ENCODE data around the gene RNF168. TPM values are rescaled to one million over a fixed set of nuclear protein-coding genes. Genes with fewer than 3 reads are reported as not detected.
"Not testable (repeated sequence)": the region's sequence is repeated elsewhere in the genome, so short reads cannot be mapped to it uniquely, and the experiment has no call there.

RNF168 gene, protein sequence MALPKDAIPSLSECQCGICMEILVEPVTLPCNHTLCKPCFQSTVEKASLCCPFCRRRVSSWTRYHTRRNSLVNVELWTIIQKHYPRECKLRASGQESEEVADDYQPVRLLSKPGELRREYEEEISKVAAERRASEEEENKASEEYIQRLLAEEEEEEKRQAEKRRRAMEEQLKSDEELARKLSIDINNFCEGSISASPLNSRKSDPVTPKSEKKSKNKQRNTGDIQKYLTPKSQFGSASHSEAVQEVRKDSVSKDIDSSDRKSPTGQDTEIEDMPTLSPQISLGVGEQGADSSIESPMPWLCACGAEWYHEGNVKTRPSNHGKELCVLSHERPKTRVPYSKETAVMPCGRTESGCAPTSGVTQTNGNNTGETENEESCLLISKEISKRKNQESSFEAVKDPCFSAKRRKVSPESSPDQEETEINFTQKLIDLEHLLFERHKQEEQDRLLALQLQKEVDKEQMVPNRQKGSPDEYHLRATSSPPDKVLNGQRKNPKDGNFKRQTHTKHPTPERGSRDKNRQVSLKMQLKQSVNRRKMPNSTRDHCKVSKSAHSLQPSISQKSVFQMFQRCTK
- total RNA-seq, result 10 to 100 TPM; 22.1 to 23.9 TPM
- long read RNA-seq, full-length matches to known transcripts, result 1 of 9 reads
- long read RNA-seq, partial matches to known transcripts, result 4 of 9 reads
- long read RNA-seq, other reads (novel, unspliced or antisense), result 4 of 9 reads

DNA sequence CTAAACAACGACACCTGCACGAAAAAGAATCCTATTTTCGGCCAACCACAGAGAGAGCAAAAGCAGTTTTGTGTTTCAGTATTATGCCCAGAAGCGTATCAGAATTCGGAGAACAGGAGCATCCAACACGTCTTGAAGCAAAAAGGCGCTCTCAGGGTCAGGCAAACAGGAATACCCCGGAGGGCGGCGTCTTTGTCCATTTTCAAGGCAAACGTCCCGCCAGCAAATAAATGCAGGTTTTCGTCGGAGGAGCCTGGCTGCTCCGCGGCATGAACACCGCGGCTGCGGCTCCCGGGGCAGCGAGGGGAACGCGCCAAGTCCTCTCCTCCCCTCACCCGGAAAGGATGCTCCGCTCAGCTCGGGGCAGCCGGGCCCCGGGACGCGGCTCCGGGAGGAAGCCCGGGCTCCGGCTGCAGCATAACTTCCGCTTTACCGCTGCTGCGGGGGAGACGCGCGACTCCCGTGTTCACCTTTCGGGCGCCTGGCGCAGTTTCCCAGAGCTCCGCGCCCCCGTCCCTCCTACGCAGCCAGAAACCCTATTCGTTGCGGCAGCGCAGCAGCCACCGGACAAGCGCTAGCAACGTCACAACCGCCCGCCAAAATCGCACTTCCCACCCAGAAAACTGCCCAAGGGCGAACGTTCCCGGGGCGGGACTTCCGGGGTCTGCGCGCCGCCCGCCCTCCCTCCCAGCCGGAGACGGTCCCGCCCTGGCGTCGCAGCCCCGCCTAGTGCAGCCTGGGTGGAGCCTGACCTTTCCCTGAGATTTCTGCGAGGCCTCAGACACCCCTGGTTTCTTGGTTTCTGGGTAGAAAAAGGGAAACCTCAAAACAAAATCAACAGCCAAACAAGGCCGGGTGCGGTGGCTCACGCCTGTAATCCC is at the start of gene RNF168:
RNF168 (minus strand) TSS at position 573 of the 881 bp plus-strand sequence. CDS start 595 bp downstream, outside the sequence.
- DNase-seq (peak; percentile 97), ATAC-seq (peak; percentile 83)
- intact Hi-C loops (cut with DNase I, micrococcal nuclease), result no loop called here

DNA sequence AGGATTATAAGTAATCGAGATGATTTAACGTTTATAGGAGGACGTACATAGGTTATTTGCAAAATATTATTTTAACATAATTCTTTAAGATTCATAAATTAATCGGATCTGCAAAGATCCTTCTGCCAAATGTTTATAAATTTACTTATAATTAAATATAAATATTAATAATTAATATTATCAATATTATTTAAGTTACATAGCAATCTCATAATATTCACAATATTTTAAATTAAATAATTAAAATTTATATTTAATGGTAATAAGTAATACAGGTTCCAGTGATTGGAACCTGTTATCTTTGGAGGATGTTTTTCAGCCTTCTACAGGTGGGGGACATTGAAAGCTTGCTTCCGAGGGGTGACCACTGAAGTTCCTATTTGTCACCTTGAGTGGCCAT is 48.7 kb upstream of the RNF168 start:
- intact Hi-C loops (cut with DNase I, micrococcal nuclease), result no loop called here
- ATAC-seq, result no peak

DNA sequence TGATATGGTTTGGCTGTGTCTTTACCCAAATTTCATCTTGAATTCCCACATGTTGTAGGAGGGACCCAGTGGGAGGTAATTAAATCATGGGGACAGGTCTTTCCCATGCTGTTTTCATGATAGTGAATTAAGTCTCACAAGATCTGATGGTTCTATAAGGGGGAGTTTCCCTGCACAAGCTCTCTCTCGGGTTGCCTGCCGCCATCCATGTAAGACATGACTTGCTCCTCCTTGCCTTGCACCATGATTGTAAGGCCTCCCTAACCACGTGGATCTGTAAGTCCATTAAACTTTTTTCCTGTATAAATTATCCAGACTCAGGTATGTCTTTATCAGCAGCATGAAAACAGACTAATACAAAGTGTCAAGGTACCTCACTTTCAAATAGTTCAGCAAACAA is 46.6 kb upstream of the RNF168 start:
- ATAC-seq; intact Hi-C loops (cut with DNase I, micrococcal nuclease); DNase-seq: not testable (repeated sequence)

More for the DNA sequence above, 48.7 kb upstream of the RNF168 start:
- DNase-seq, result no peak

DNA sequence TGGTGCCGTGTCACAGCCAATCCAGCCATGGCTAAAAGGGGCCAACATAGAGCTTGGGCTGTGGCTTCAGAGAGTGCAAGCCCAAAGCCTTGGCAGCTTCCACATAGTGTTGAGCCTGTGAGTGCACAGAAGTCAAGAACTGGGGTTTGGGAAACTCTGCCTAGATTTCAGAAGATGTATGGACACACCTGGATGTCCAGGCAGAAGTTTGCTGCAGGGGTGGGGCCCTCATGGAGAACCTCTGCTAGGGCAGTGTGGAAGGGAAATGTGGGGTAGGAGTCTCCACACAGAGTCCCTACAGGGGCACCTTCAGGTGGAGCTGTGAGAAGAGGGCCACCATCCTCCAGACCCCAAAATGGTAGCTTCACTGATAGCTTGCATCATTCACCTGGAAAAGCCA is 45.7 kb upstream of the RNF168 start:
- intact Hi-C loops (cut with DNase I, micrococcal nuclease); ATAC-seq; DNase-seq: not testable (repeated sequence)

DNA sequence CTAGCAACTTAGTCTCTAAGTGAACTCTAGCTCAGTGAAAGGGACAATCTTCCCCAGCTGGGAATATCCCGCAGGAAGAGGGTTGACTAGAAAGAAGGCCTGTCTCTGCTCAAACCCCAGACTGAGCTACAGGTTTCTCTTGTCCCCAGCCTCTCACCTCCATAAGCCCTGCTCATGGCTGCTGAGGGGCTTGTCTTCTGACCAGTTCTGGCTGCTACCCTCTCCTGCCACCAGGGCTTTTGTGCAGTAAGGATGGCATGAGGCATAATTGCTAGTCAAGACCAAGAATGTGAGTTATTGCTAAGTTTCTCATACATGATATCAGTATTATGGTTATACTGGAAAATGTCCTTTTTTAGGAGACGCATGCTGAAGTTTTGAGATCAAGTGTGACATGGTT is 43.5 kb upstream of the RNF168 start:
- no peak for ATAC-seq
- intact Hi-C loops (cut with DNase I, micrococcal nuclease), result no loop called here
- DNase-seq, result no peak

DNA sequence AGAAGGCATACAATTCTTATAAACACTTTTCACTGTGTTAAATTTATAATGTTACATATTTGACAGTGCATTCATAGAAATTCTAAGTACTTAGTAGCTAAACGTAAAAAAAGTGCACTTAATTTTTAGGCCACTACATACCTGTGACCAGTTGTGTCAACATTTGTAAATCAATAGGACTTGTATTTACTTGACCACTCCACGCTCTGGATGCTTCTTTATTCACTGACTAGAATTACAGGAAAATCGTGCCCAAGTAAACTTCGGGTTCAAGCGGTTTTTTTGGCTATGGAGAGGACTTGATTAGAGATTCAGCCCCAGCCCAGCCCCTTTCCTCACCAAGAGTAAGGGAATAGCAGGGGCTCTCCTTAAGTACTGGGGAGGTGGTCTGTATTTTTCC is 43.0 kb upstream of the RNF168 start:
- ATAC-seq (no peak), DNase-seq (no peak)
- intact Hi-C loops (cut with DNase I, micrococcal nuclease), result no loop called here

DNA sequence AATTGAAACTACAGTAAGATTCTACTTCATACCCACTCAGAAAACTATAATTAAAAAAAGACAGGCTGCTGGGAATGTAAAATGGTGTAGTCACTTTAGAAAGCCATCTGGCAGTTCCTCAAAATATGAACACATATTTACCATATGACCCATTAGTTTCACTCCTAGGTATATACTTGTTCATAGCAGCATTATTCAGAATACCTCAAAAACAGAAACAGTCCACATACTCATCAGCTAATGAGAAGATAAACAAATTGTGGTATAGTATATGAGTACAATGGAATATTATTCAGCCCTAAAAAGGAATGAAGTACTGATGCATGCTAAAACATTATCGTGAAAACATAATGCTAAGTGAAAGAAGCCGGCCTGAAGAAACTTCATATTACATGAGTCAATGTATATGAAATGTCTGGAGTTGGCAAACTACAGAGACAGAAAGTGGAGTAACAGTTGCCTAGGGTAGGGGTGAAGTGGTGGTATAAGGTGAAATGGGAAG is 41.0 kb upstream of the RNF168 start:
- ATAC-seq (no peak), DNase-seq (no peak)
- intact Hi-C loops (cut with DNase I, micrococcal nuclease), result no loop called here

DNA sequence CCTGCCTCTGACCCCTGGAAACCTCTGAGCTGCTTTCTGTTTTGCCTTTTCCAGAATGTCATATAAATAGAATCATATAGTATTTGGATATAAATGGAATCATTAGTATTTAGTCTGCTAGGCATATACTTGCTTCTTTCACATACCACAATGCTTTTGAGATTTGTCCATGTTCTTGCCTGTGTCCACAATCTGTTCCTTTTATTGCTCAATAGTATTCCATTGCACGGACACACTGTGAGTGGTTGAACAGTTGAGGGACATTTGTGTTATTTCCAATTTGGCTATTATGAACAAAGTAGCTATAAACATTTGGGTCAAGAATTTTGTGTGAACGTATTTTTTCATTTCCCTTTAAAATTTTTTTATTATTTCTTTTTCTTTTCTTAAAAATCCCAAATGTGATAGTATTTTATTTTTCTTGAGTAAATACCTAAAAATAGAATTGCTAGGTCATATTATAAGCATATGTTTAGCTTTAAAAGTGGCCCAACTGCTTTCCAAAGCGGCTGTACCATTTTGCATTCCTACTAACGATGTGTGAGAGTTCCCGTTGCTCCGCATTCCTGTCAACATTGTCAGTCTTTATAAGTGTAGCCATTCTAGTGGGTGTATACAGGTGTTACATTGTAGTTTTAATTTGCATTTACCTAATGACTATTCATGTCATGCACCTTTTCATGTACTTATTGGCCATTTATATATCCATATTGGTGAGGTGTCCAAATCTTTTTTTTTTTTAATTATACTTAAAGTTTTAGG is 38.3 kb upstream of the RNF168 start:
- ATAC-seq (no peak), DNase-seq (no peak)
- intact Hi-C loops (cut with DNase I, micrococcal nuclease), result no loop called here

DNA sequence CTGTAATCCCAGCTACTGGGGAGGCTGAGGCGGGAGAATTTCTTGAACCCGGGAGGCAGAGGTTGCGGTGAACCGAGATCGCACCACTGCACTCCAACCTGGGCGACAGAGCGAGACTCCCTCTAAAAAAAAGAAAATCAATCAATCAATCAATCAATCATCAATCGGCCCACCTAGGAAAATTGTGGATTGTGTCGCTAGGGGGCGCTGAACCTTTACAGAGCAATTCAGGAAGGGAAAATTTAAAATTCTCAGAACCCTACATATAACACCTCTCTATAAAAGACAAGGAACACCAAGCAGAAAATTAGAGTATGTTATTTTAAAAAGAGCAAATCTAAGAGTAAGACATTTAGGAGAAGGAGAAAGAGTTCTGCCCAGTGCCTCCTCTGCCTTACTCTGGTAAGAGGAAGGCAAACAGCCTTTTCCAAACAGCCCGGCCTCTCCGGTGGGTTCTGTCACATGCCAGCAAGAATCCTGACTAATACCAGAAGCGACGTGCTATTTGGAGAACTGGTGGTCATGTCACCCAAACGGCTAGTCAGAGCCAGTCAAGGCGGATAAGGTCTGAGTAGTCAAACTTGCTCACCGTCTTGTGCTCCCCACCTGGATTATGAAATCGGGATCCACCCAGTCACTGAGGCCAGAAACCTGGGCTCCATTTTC is 33.9 kb upstream of the RNF168 start:
- intact Hi-C loops (cut with DNase I, micrococcal nuclease), result no loop called here
- no peak for ATAC-seq
- DNase-seq, result peak in 1 of 2 donors; percentile 61

DNA sequence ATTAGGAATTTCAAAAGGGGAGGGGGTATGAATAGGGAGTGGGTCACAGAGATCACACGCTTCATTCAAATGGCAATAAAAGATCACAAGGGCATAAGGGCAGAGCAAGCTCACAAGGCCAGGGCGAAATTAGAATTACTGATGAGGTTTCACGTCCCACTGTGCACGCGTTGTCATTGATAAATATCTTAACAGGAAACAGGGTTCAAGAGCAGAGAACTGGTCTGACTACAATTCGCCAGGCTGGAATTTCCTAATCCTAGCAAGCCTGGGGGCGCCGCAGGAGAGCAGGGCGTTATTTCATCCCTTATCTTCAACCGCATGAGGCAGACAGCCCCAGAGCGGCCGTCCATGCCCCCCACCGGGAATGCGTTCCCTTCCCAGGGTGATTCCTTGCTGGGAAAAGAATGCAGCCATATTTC is 29.7 kb upstream of the RNF168 start:
- no peak for DNase-seq
- intact Hi-C loops (cut with DNase I, micrococcal nuclease), result no loop called here
- ATAC-seq, result no peak

DNA sequence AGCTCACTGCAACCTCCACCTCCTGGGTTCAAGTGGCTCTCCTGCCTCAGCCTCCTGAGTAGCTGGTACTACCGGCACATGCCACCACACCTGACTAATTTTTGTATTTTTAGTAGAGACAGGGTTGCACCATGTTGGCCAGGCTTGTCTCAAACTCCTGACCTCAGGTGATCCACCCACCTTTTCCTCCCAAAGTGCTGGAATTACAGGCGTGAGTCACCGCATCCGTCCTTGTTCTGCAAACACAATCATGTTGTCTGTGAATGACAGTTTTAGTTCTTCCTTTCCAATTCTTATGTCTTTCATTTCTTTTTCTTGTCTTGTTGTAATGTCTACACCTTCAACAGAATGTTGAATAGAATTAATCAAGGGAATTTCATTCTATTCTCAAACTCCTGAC is 27.9 kb upstream of the RNF168 start:
- no peak for DNase-seq
- no peak for ATAC-seq
- intact Hi-C loops (cut with DNase I, micrococcal nuclease), result no loop called here

DNA sequence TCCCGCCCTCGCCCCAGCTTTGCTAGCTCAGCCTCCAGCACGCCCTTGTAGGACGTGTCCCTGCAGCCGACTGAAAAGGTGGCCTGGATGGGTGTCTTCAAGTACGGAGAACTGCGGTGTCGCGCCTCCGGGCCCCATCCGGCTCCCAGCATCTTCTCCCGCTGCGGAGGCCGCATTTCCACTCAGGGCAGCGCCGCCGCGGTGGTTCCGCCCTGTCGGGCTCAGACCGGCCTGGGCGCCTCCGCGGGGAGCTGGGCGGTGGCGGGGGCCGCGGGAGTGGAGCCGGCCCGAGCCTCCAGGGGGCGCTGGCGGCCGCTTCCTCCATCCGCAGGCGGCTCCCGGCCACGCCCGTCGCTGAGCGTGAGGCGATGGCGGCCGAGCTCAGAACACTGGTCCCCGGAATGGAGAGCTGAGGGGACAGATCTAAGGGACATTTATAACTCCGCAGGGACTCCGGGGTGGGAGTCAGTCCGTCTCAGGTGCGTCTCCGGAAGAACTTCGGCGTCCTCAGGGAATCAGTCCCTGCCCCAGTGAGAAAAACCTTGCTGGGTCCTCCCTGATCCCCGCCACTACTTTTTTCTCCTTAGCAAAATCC is 25.2 kb upstream of the RNF168 start:
- DNase-seq, result peak; percentile 65 to 78
- intact Hi-C loops (cut with DNase I, micrococcal nuclease), result no loop called here
- ATAC-seq, result peak; percentile 97

DNA sequence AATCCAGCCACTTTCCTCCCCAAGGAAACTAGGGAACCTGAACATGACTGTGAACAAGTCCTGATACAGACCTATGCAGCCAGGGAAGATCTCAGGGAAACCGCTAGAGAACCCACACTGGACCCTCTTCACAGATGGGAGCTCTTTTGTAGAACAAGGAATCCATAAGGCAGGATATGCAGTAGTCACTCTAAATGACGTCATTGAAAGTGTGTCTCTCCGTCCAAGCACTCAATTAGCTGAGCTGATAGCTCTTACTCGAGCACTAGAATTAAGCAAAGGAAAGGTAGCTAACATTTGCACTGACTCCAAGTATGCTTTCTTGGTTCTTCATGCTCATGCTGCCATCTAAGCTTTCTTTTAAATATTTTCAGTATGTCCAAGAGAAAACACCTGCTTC is 21.6 kb upstream of the RNF168 start:
- intact Hi-C loops (cut with DNase I, micrococcal nuclease), result no loop called here
- no peak for ATAC-seq
- DNase-seq, result no peak

DNA sequence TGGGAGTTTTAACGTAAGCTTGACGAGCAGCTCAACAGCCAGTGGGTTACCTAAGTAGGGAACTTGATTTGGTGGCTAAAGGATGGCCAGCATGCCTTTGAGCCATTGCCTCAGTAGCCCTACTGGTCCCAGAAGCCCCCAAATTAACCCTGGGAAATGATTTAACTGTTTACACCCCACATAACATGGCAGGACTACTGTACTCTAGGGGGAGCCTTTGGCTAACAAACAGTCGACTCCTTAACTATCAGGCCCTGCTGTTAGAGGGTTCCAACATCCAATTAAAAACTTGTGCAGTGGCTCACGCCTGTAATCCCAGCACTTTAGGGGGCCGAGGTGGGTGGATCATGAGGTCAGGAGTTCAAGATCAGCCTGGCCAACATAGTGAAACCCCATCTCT is 21.0 kb upstream of the RNF168 start:
- no peak for DNase-seq
- intact Hi-C loops (cut with DNase I, micrococcal nuclease), result loop anchor here in 1 of 2 donors (5.0 kb wide), 1 partner anchor 272 kb away; no protein-coding TSS in a partner anchor
- no peak for ATAC-seq

DNA sequence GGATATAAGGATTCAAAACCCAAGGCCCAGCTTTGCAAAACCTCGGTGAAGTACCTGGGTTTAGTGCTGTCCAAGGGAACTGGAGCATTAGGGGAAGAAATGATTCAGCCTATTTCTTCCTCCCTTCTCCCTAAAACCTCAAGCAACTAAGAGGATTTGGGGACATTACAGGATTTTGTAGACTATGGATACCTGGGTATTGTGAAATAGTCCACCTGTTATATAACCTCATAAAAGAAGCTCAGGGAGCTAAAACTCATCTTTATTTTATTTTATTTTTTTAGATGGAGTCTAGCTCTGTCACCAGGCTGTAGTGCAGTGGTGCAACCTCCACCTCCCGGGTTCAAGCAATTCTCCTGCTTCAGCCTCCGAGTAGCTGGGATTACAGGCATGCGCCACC is 20.3 kb upstream of the RNF168 start:
- DNase-seq (no peak), ATAC-seq (no peak)
- intact Hi-C loops (cut with DNase I, micrococcal nuclease), result loop anchor here in 1 of 2 donors (5.0 kb wide), 1 partner anchor 272 kb away; no protein-coding TSS in a partner anchor

DNA sequence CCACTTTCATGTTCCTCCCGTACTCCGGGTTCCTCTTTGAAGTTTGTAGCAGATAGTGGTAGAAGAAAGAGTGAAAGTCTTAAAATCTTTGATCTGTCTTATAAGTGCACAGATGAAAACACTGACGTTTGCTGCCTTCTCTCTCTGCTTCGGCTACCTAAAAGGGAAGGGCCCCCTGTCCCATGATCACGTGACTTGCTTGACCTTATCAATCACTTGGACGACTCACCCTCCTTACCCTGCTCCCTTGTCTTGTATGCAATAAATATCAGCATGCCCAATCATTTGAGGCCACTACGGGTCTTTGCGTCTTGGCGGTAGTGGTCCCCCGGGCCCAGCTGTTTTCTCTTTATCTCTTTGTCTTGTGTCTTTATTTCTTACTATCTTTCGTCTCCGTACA is 17.7 kb upstream of the RNF168 start:
- not testable (repeated sequence) for DNase-seq, ATAC-seq
- intact Hi-C loops (cut with DNase I, micrococcal nuclease), result loop anchor here in 1 of 2 donors (5.0 kb wide), 1 partner anchor 269 kb away; no protein-coding TSS in a partner anchor

DNA sequence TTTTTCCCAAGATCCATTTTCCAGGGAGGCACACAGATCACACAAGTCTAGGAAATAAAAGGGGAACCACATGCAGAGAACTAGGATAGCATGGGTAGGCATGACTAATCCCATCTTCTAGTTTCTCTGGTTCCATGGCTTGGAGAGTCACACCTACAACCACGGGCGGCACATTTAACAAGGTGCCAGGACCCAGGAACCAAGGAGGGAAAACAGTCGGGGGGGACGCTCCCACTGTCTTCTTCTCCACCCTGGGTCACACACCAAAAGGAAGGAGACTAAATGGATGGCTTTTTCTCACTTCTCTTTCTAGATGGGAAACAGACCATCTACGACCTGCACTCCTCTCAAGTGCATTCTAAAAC is 16.1 kb upstream of the RNF168 start:
- ATAC-seq (no peak), DNase-seq (no peak)
- intact Hi-C loops (cut with DNase I, micrococcal nuclease), result loop anchor here in 1 of 2 donors (5.0 kb wide), 1 partner anchor 267 kb away; no protein-coding TSS in a partner anchor
